ENCODE measurements around the gene LDAH.

LDAH gene

GRCh38 chr2:20662308-20662937, 160.5 kb downstream of the LDAH start:
- ChIA-PET POLR2A (interaction anchor here (1.2 to 1.5 kb wide), 2 partner anchors 11 to 215 kb away, joined by 5 read pairs; partner anchors contain the start of genes HS1BP3 and RHOB), CTCF (interaction anchor here (0.6 to 6.5 kb wide), 22 partner anchors 11 to 538 kb away, joined by 3 to 147 read pairs (median 6); partner anchors contain the start of gene HS1BP3)
- TF ChIP-seq GLI2 (tag by site-specific recombination; IDR thresholded peaks at IDR 0.05; ENCODE audit: borderline replicate concordance, low read depth) (no peak), ZNF211 (tag by site-specific recombination; IDR thresholded peaks at IDR 0.05; ENCODE audit: low read depth) (no peak), KLF16 (tag by site-specific recombination; IDR thresholded peaks at IDR 0.05) (no peak), ZNF837 (tag by site-specific recombination; IDR thresholded peaks at IDR 0.05) (no peak), ZBTB8A (tag by site-specific recombination; IDR thresholded peaks at IDR 0.05) (no peak), PRDM6 (tag by site-specific recombination; IDR thresholded peaks at IDR 0.05) (no peak), ZNF350 (tag by site-specific recombination; IDR thresholded peaks at IDR 0.05) (no peak), ZNF335 (tag by site-specific recombination; conservative IDR thresholded peaks at IDR 0.05) (no peak), ZNF792 (tag by site-specific recombination; IDR thresholded peaks at IDR 0.05) (no peak), ZNF544 (tag by site-specific recombination; IDR thresholded peaks at IDR 0.05) (no peak), CTCF (tag by site-specific recombination; IDR thresholded peaks at IDR 0.05) (no peak), SCRT2 (tag by site-specific recombination; IDR thresholded peaks at IDR 0.05) (no peak), ZBTB20 (tag by site-specific recombination; IDR thresholded peaks at IDR 0.05) (no peak)
- TF ChIP-seq, protein P1, sequence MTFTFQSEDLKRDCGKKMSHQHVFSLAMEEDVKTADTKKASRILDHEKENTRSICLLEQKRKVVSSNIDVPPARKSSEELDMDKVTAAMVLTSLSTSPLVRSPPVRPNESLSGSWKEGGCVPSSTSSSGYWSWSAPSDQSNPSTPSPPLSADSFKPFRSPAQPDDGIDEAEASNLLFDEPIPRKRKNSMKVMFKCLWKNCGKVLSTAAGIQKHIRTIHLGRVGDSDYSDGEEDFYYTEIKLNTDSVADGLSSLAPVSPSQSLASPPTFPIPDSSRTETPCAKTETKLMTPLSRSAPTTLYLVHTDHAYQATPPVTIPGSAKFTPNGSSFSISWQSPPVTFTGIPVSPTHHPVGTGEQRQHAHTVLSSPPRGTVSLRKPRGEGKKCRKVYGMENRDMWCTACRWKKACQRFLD (tag by site-specific recombination; IDR thresholded peaks at IDR 0.05), result no peak
- TF ChIP-seq, protein P2, sequence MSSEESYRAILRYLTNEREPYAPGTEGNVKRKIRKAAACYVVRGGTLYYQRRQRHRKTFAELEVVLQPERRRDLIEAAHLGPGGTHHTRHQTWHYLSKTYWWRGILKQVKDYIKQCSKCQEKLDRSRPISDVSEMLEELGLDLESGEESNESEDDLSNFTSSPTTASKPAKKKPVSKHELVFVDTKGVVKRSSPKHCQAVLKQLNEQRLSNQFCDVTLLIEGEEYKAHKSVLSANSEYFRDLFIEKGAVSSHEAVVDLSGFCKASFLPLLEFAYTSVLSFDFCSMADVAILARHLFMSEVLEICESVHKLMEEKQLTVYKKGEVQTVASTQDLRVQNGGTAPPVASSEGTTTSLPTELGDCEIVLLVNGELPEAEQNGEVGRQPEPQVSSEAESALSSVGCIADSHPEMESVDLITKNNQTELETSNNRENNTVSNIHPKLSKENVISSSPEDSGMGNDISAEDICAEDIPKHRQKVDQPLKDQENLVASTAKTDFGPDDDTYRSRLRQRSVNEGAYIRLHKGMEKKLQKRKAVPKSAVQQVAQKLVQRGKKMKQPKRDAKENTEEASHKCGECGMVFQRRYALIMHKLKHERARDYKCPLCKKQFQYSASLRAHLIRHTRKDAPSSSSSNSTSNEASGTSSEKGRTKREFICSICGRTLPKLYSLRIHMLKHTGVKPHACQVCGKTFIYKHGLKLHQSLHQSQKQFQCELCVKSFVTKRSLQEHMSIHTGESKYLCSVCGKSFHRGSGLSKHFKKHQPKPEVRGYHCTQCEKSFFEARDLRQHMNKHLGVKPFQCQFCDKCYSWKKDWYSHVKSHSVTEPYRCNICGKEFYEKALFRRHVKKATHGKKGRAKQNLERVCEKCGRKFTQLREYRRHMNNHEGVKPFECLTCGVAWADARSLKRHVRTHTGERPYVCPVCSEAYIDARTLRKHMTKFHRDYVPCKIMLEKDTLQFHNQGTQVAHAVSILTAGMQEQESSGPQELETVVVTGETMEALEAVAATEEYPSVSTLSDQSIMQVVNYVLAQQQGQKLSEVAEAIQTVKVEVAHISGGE (tag by site-specific recombination; conservative IDR thresholded peaks at IDR 0.05; ENCODE audit: low read depth), result no peak
- TF ChIP-seq, protein P3, sequence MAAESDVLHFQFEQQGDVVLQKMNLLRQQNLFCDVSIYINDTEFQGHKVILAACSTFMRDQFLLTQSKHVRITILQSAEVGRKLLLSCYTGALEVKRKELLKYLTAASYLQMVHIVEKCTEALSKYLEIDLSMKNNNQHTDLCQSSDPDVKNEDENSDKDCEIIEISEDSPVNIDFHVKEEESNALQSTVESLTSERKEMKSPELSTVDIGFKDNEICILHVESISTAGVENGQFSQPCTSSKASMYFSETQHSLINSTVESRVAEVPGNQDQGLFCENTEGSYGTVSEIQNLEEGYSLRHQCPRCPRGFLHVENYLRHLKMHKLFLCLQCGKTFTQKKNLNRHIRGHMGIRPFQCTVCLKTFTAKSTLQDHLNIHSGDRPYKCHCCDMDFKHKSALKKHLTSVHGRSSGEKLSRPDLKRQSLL (tag by site-specific recombination; IDR thresholded peaks at IDR 0.05), result no peak
- TF ChIP-seq, protein P4, sequence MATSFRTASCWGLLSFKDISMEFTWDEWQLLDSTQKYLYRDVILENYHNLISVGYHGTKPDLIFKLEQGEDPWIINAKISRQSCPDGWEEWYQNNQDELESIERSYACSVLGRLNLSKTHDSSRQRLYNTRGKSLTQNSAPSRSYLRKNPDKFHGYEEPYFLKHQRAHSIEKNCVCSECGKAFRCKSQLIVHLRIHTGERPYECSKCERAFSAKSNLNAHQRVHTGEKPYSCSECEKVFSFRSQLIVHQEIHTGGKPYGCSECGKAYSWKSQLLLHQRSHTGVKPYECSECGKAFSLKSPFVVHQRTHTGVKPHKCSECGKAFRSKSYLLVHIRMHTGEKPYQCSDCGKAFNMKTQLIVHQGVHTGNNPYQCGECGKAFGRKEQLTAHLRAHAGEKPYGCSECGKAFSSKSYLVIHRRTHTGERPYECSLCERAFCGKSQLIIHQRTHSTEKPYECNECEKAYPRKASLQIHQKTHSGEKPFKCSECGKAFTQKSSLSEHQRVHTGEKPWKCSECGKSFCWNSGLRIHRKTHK (tag by site-specific recombination; IDR thresholded peaks at IDR 0.05), result no peak
- H3K27ac ChIP-seq (ENCODE audit: extremely low read depth, low read depth, low read length), result no peak overlapping the region
- no peaks in the 10 kb centered on the region for H3K4me1 ChIP-seq (ENCODE audit: control insufficient read depth, insufficient read depth, low read length)
- H3K36me3 ChIP-seq (ENCODE audit: control insufficient read depth in 2 of 2, insufficient read depth in 1 of 2, low read length in 2 of 2), result no peaks in the 10 kb centered on the region
- no peaks in the 10 kb centered on the region for H3K9me3 ChIP-seq (ENCODE audit: control insufficient read depth, insufficient read depth, low read depth, low read length)
- no peak overlapping the region for H3K4me3 ChIP-seq (ENCODE audit: low read depth, low read length)
